ENCODE measurements around the gene METTL25B. TPM values are rescaled to one million over a fixed set of nuclear protein-coding genes. Genes with fewer than 3 reads are reported as not detected.
A peak's percentile ranks its signal among the peaks of the same experiment; 100 is the strongest.
"Not testable (repeated sequence)": the region's sequence is repeated elsewhere in the genome, so short reads cannot be mapped to it uniquely, and the experiment has no call there.

The METTL25B gene
- total and polyA plus RNA-seq, 8 donors, result 16.8 to 64.9 (median 19.6) TPM

GRCh38 chr1:156751757-156752481 is 23.6 kb downstream of the METTL25B start:
- Histone ChIP-seq H3K27ac (peak overlapping the region; percentile 65 to 95 (median 92)), H3K4me1 (peaks cover 18 to 29% (median 22%) of the 10 kb centered on the region in 3 donors), H3K9me3 (no peaks in the 10 kb centered on the region), H3K36me3 (no peaks in the 10 kb centered on the region), H3K27me3 (no peaks in the 10 kb centered on the region), H3K4me3 (peak overlapping the region; percentile 61 to 98 (median 96))
- FAIRE-seq (no peak), ATAC-seq (peak; percentile 80 to 84 (median 82)), DNase-seq (peak; percentile 96 to 99 (median 98))
- intact Hi-C loops (cut with DNase I), result no loop called here
- no peak for TF ChIP-seq CTCF (IDR thresholded peaks at IDR 0.05)
- 0% methylated on average over 52 to 68 of the region's 68 CpGs for WGBS, 2 donors

- FAIRE-seq (no peak), DNase-seq (no peak), ATAC-seq (no peak)
- intact Hi-C loops (cut with DNase I), result no loop called here
- H3K9me3 ChIP-seq, result no peaks in the 10 kb centered on the region
- peak overlapping the region; percentile 61 to 98 (median 96) for H3K4me3 ChIP-seq
- no peak for TF ChIP-seq CTCF (IDR thresholded peaks at IDR 0.05)
- peaks cover 14 to 23% (median 17%) of the 10 kb centered on the region in 3 donors for H3K4me1 ChIP-seq
- H3K27ac ChIP-seq, result peak overlapping the region in 1 of 4 donors; percentile 23
- H3K27me3 ChIP-seq, result no peaks in the 10 kb centered on the region
- 7% methylated on average over 1 of the region's 1 CpG for WGBS, 2 donors
- no peaks in the 10 kb centered on the region for H3K36me3 ChIP-seq
Measured at GRCh38 chr1:156752843-156753482, 24.7 kb downstream of the METTL25B start.

- H3K36me3 ChIP-seq, result no peaks in the 10 kb centered on the region
- no peak overlapping the region for H3K4me3 ChIP-seq
- no peak for FAIRE-seq
- no peaks in the 10 kb centered on the region for H3K27me3 ChIP-seq
- TF ChIP-seq CTCF (IDR thresholded peaks at IDR 0.05), result no peak
- H3K27ac ChIP-seq, result no peak overlapping the region
- DNase-seq, result no peak
- 82 to 89% methylated on average over 8 of the region's 8 CpGs for WGBS, 2 donors
- peaks cover 5 to 14% (median 6%) of the 10 kb centered on the region in 3 donors for H3K4me1 ChIP-seq
- intact Hi-C loops (cut with DNase I), result no loop called here
- ATAC-seq, result no peak
- H3K9me3 ChIP-seq, result no peaks in the 10 kb centered on the region
Measured at GRCh38 chr1:156754219-156754618, 25.9 kb downstream of the METTL25B start.

GRCh38 chr1:156755527-156755950 is 27.3 kb downstream of the METTL25B start:
- Histone ChIP-seq H3K36me3 (no peaks in the 10 kb centered on the region), H3K4me1 (peaks cover 0 to 10% (median 6%) of the 10 kb centered on the region in 3 donors), H3K4me3 (no peak overlapping the region), H3K27ac (no peak overlapping the region), H3K27me3 (no peaks in the 10 kb centered on the region), H3K9me3 (no peaks in the 10 kb centered on the region)
- TF ChIP-seq CTCF (IDR thresholded peaks at IDR 0.05), result no peak
- FAIRE-seq, result no peak
- no peak for ATAC-seq
- intact Hi-C loops (cut with DNase I), result no loop called here
- no peak for DNase-seq
- WGBS, 2 donors, result 73 to 77% methylated on average over 5 of the region's 5 CpGs

- intact Hi-C loops (cut with DNase I), result no loop called here
- Histone ChIP-seq H3K36me3 (no peaks in the 10 kb centered on the region), H3K4me1 (peaks cover 0 to 10% (median 6%) of the 10 kb centered on the region in 3 donors), H3K27me3 (no peaks in the 10 kb centered on the region), H3K27ac (no peak overlapping the region), H3K9me3 (no peaks in the 10 kb centered on the region), H3K4me3 (no peak overlapping the region)
- FAIRE-seq, result no peak
- no peak for TF ChIP-seq CTCF (IDR thresholded peaks at IDR 0.05)
- ATAC-seq, result no peak
- WGBS, 2 donors, result 91 to 97% methylated on average over 1 of the region's 1 CpG
- DNase-seq, result no peak
Measured at GRCh38 chr1:156756355-156756754, 28.1 kb downstream of the METTL25B start.

GRCh38 chr1:156757572-156758253 is 29.4 kb downstream of the METTL25B start:
- peak in 1 of 6 donors; percentile 2 for DNase-seq
- ATAC-seq; H3K4me3 ChIP-seq; H3K27me3 ChIP-seq; FAIRE-seq; H3K36me3 ChIP-seq; intact Hi-C loops (cut with DNase I); H3K9me3 ChIP-seq; H3K4me1 ChIP-seq; H3K27ac ChIP-seq: not testable (repeated sequence)
- WGBS, 2 donors, result 90 to 96% methylated on average over 10 of the region's 10 CpGs

Data from pancreas (tissue), 10 donors.